HG02571 (cell line): Measurements from ENCODE around the gene TGFB3.

ENCODE experiments used
- ATAC-seq: cut with Tn5 transposase; IDR thresholded peaks from one replicate; pipeline ENCODE4 v1.9.1; 2021; ENCODE audit warnings: mild to moderate bottlenecking, moderate library complexity; ENCODE audit not compliant: unreplicated experiment

TGFB3 gene

DNA sequence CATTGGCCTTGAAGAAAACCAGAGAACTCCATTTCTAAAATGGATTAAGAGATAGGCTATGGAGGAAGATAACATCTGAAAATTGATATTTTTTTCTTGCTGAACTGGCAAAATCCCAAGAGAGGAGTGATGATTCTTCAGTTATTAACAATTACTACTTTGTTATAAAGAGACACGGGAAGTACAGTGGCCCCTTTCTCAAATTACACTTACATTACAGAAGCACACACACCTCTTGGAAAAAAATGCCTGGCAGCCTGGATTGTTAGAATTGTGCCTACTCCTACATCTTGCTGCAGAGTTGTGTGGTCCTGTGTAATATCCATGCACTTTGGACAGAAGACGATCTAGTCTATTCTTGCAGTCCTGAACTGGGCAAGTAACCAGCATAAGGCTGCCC is 71.7 kb downstream of the TGFB3 start:
- ATAC-seq, result no peak

DNA sequence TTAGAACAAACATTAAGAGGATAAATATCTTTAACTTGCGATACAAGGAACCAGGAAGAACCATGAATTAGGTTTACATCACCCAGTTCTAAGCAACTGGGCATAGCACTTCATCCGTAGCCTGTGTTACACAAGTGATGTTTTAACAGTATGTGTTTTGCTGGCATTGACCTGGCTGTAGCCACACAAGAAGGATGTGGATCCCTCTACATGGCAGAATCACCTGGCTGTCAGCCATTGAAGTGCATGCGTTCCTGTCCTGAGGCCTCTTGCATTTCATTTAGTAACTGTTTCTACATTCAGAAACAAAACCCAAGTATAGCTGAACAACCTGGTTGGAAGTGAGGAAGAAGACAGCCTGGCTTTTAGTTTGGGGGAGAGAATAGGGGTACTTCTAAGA is 72.2 kb downstream of the TGFB3 start:
- ATAC-seq, result no peak
